H9 (cell line): ENCODE results near the gene VPS16. TPM values are rescaled to one million over a fixed set of nuclear protein-coding genes. Genes with fewer than 3 reads are reported as not detected.

Experiments
- DNase-seq: peaks from one replicate; pipeline ENCODE4 v3.0.0-alpha.2; 2017
- H2AFZ ChIP-seq: one replicate; pipeline ENCODE4 v1.6.1; 2013; ENCODE audit warnings: mild to moderate bottlenecking, low read length, control low read depth, moderate library complexity
- H2AK5ac ChIP-seq: 2 replicates; pipeline ENCODE4 v1.6.1; 2013; ENCODE audit warnings: low read length, control low read depth, mixed read lengths; ENCODE audit not compliant: insufficient read length
- H2BK120ac ChIP-seq: one replicate; pipeline ENCODE4 v1.6.1; 2013; ENCODE audit warnings: low read depth, mild to moderate bottlenecking, low read length, control low read depth, inconsistent platforms; ENCODE audit not compliant: poor library complexity, severe bottlenecking
- H2BK12ac ChIP-seq: 2 replicates; pipeline ENCODE4 v1.6.1; 2013; ENCODE audit warnings: low read length, control low read depth, mixed read lengths, low read depth; ENCODE audit not compliant: insufficient read length
- H2BK15ac ChIP-seq: 2 replicates; pipeline ENCODE4 v1.6.1; 2013; ENCODE audit warnings: low read depth, low read length, control low read depth
- H2BK20ac ChIP-seq: one replicate; pipeline ENCODE4 v1.6.1; 2013; ENCODE audit warnings: low read depth, mild to moderate bottlenecking, low read length, control low read depth, inconsistent platforms; ENCODE audit not compliant: poor library complexity, severe bottlenecking
- H2BK5ac ChIP-seq: 2 replicates; pipeline ENCODE4 v1.6.1; 2013; ENCODE audit warnings: low read length, control low read depth, mixed read lengths; ENCODE audit not compliant: insufficient read length
- H3K14ac ChIP-seq: 2 replicates; pipeline ENCODE4 v1.6.1; 2013; ENCODE audit warnings: low read length, control low read depth; ENCODE audit not compliant: insufficient read depth
- H3K18ac ChIP-seq: 2 replicates; pipeline ENCODE4 v1.6.1; 2013; ENCODE audit warnings: low read depth, mild to moderate bottlenecking, mixed read lengths, low read length, control low read depth; ENCODE audit not compliant: insufficient read length
- H3K23ac ChIP-seq: 2 replicates; pipeline ENCODE4 v1.6.1; 2013; ENCODE audit warnings: low read length, control low read depth, mixed read lengths, low read depth; ENCODE audit not compliant: insufficient read length
- H3K23me2 ChIP-seq: 2 replicates; pipeline ENCODE4 v1.6.1; 2013; ENCODE audit warnings: low read depth, mild to moderate bottlenecking, mixed read lengths, low read length, control low read depth; ENCODE audit not compliant: insufficient read length, poor library complexity, severe bottlenecking
- H3K27ac ChIP-seq: 2 replicates; pipeline ENCODE4 v1.5.1; 2013; ENCODE audit warnings: low read length, control low read depth, mixed read lengths, low read depth; ENCODE audit not compliant: insufficient read length
- H3K27me3 ChIP-seq: 2 replicates; pipeline ENCODE4 v1.6.1; 2013; ENCODE audit warnings: low read length, control low read depth, inconsistent platforms; ENCODE audit not compliant: insufficient read depth
- H3K4ac ChIP-seq: 2 replicates; pipeline ENCODE4 v1.6.1; 2013; ENCODE audit warnings: low read depth, mild to moderate bottlenecking, control low read depth, inconsistent platforms, low read length, moderate library complexity
- H3K4me1 ChIP-seq: 2 replicates; pipeline ENCODE4 v1.6.1; 2013; ENCODE audit warnings: low read length, control low read depth, inconsistent platforms; ENCODE audit not compliant: insufficient read depth
- H3K4me2 ChIP-seq: 2 replicates; pipeline ENCODE4 v1.6.1; 2013; ENCODE audit warnings: low read length, control low read depth, mixed read lengths; ENCODE audit not compliant: insufficient read length, insufficient read depth
- H3K56ac ChIP-seq: 2 replicates; pipeline ENCODE4 v1.6.1; 2013; ENCODE audit warnings: low read depth, mild to moderate bottlenecking, mixed read lengths, low read length, control low read depth; ENCODE audit not compliant: insufficient read length
- H3K79me1 ChIP-seq: 2 replicates; pipeline ENCODE4 v1.6.1; 2013; ENCODE audit warnings: low read depth, mild to moderate bottlenecking, moderate library complexity, low read length, control low read depth, inconsistent platforms; ENCODE audit not compliant: insufficient read depth, poor library complexity, severe bottlenecking
- H3K79me2 ChIP-seq: 2 replicates; pipeline ENCODE4 v1.6.1; 2013; ENCODE audit warnings: low read length, control low read depth, inconsistent platforms; ENCODE audit not compliant: insufficient read depth
- H3K9ac ChIP-seq: 2 replicates; pipeline ENCODE4 v1.6.1; 2013; ENCODE audit warnings: low read length, control low read depth, mixed read lengths; ENCODE audit not compliant: insufficient read length; ENCODE audit errors: extremely low read depth
- H3K9me3 ChIP-seq: one replicate; pipeline ENCODE4 v1.6.1; 2013; ENCODE audit warnings: low read depth, low read length, inconsistent platforms; ENCODE audit not compliant: control insufficient read depth
- H3T11ph ChIP-seq: one replicate; pipeline ENCODE4 v1.6.1; 2013; ENCODE audit warnings: mild to moderate bottlenecking, low read length, control low read depth, inconsistent platforms
- H4K20me1 ChIP-seq: one replicate; pipeline ENCODE4 v1.6.1; 2013; ENCODE audit not compliant: control insufficient read depth, insufficient read length, insufficient read depth
- H4K5ac ChIP-seq: 2 replicates; pipeline ENCODE4 v1.6.1; 2013; ENCODE audit warnings: low read depth, mild to moderate bottlenecking, mixed read lengths, low read length, control low read depth; ENCODE audit not compliant: insufficient read length
- H4K8ac ChIP-seq: replicated peaks from 2 replicates; pipeline ENCODE4 v1.6.1; 2013; ENCODE audit warnings: low read length, control low read depth, mixed read lengths, low read depth; ENCODE audit not compliant: insufficient read length
- H4K91ac ChIP-seq: 2 replicates; pipeline ENCODE4 v1.6.1; 2013; ENCODE audit warnings: low read depth, mild to moderate bottlenecking, moderate library complexity, mixed read lengths, low read length, control low read depth; ENCODE audit not compliant: insufficient read length
- H3K27ac Mint-ChIP-seq, 3 experiments: 2 replicates in 2 of 3; 3 replicates in 1 of 3; pipeline ENCODE4 v1.8.0; 2020 to 2021; ENCODE audit warnings: mixed read lengths in 3 of 3, mild to moderate bottlenecking in 1 of 3, moderate library complexity in 1 of 3
- H3K27me3 Mint-ChIP-seq: 2 replicates; pipeline ENCODE4 v1.8.0; 2021; ENCODE audit warnings: low read depth, mild to moderate bottlenecking, moderate library complexity, mixed read lengths
- H3K36me3 Mint-ChIP-seq, 3 experiments: 2 replicates in 2 of 3; 3 replicates in 1 of 3; pipeline ENCODE4 v1.8.0; 2020 to 2021; ENCODE audit warnings: low read depth in 3 of 3, mixed read lengths in 3 of 3; ENCODE audit not compliant: insufficient read depth in 1 of 3
- H3K4me1 Mint-ChIP-seq, 2 experiments: 2 replicates each; pipeline ENCODE4 v1.8.0; 2020; ENCODE audit warnings: mixed read lengths in 2 of 2
- H3K4me3 Mint-ChIP-seq, 2 experiments: 2 replicates in 1 of 2; 3 replicates in 1 of 2; pipeline ENCODE4 v1.8.0; 2020 to 2021; ENCODE audit warnings: mild to moderate bottlenecking in 2 of 2, mixed read lengths in 2 of 2, moderate library complexity in 1 of 2
- H3K9me3 Mint-ChIP-seq, 2 experiments: 2 replicates in 1 of 2; 3 replicates in 1 of 2; pipeline ENCODE4 v1.8.0; 2020; ENCODE audit warnings: mild to moderate bottlenecking in 2 of 2, mixed read lengths in 2 of 2, moderate library complexity in 1 of 2
- CTCF ChIP-seq: fragments of 200-600 bp; sonication (generic); conservative IDR thresholded peaks from 3 replicates; pipeline ENCODE4 v1.8.0; 2021; ENCODE audit warnings: antibody characterized with exemption, mild to moderate bottlenecking
- WGBS: extraction: QIAGEN DNeasy Blood & Tissue Kit; methylation state at CpG from one replicate; pipeline ENCODE4 v1.1.7; 2013; ENCODE audit warnings: missing lambda C conversion rate, low lambda C conversion rate, mixed read lengths; ENCODE audit not compliant: insufficient read length; ENCODE audit errors: extremely low coverage; 5-methylcytosine and 5-hydroxymethylcytosine counted together
- total RNA-seq: library from RNA; stranded (reverse); gene quantifications from 2 replicates; pipeline ENCODE4 v1.2.1, GENCODE V29; 2021

VPS16 gene
- total RNA-seq, 1 experiment from 2014 or later: 32.1 TPM

- H3K4me1 Mint-ChIP-seq: peaks cover 0 to 6% of the 10 kb centered on the region in 2 experiments; a peak in 2 of 4 replicates
- H2BK20ac ChIP-seq: no peak overlapping the region
- H3K79me1 ChIP-seq: no peaks in the 10 kb centered on the region
Observed at GRCh38 chr20:2866236-2866635, 25.7 kb downstream of the VPS16 start.

More at GRCh38 chr20:2866236-2866635, 25.7 kb downstream of the VPS16 start:
- Histone ChIP-seq H3K4me1 (no peaks in the 10 kb centered on the region), H2BK12ac (no peak overlapping the region), H3K4me2 (no peak overlapping the region), H3K9ac (no peak overlapping the region), H3K27me3 (no peaks in the 10 kb centered on the region; the same call in 1 of the 2 replicates), H3K14ac (no peak overlapping the region), H4K5ac (no peak overlapping the region), H3K27ac (no peak overlapping the region), H3K4ac (no peak overlapping the region), H4K20me1 (no peaks in the 10 kb centered on the region), H2BK15ac (no peak overlapping the region), H3K23me2 (no peaks in the 10 kb centered on the region), H2BK120ac (no peak overlapping the region), H3K56ac (no peak overlapping the region), H3K79me2 (no peaks in the 10 kb centered on the region), H2BK5ac (no peak overlapping the region), H4K91ac (no peak overlapping the region), H2AFZ (no peak overlapping the region), H3K23ac (no peak overlapping the region), H2AK5ac (no peak overlapping the region), H4K8ac (no peak overlapping the region), H3K18ac (no peak overlapping the region), H3T11ph (no peak overlapping the region), H3K9me3 (no peaks in the 10 kb centered on the region)
- Mint-ChIP-seq H3K4me3 (no peak overlapping the region), H3K27ac (no peak overlapping the region), H3K36me3 (peaks cover 4 to 18% (median 7%) of the 10 kb centered on the region in 3 experiments; a peak in 5 of 7 replicates), H3K27me3 (peaks cover 12% of the 10 kb centered on the region), H3K9me3 (no peaks in the 10 kb centered on the region)
- no CpG with 5 or more reads among the region's 11 CpGs for WGBS
- no peak for TF ChIP-seq CTCF
- DNase-seq: no peak
